ENCODE results near the gene ASPHD2.

DNA sequence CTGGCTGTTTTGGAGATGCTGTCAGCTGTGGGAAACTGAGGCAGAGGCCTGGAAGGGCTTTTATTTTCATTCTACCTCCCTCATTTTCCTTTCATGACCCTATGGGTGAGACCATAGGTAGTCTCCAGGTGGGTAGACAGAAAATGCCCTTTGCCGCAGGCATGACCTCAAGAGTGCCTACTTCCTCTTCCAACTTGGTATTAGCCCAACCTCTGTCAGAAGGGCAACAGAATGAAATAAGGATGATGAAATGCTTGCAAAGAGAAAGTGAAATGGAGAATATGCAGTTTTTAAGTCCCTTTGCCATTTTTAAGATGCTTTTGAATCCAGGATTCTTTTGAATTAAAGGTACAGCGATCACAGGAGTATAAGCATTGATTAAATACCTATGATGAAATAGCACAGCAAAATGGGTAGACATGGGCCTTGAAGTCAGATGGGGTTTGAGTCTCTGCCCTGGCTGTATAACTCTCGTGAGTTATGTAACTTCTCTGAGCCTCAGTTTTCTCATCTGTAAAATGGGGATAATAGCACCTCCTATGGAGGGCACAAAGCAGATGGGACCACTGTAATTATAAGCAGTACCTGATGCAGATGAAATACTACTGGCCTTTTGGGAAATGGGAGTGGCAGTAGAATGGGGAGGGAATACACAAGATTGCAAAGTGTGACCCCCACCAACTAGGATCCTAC, 3.7 kb downstream of the ASPHD2 start:
- TF ChIP-seq, protein P1, sequence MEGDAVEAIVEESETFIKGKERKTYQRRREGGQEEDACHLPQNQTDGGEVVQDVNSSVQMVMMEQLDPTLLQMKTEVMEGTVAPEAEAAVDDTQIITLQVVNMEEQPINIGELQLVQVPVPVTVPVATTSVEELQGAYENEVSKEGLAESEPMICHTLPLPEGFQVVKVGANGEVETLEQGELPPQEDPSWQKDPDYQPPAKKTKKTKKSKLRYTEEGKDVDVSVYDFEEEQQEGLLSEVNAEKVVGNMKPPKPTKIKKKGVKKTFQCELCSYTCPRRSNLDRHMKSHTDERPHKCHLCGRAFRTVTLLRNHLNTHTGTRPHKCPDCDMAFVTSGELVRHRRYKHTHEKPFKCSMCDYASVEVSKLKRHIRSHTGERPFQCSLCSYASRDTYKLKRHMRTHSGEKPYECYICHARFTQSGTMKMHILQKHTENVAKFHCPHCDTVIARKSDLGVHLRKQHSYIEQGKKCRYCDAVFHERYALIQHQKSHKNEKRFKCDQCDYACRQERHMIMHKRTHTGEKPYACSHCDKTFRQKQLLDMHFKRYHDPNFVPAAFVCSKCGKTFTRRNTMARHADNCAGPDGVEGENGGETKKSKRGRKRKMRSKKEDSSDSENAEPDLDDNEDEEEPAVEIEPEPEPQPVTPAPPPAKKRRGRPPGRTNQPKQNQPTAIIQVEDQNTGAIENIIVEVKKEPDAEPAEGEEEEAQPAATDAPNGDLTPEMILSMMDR (IDR thresholded peaks at IDR 0.05), result no peak
- TF ChIP-seq, protein P2, sequence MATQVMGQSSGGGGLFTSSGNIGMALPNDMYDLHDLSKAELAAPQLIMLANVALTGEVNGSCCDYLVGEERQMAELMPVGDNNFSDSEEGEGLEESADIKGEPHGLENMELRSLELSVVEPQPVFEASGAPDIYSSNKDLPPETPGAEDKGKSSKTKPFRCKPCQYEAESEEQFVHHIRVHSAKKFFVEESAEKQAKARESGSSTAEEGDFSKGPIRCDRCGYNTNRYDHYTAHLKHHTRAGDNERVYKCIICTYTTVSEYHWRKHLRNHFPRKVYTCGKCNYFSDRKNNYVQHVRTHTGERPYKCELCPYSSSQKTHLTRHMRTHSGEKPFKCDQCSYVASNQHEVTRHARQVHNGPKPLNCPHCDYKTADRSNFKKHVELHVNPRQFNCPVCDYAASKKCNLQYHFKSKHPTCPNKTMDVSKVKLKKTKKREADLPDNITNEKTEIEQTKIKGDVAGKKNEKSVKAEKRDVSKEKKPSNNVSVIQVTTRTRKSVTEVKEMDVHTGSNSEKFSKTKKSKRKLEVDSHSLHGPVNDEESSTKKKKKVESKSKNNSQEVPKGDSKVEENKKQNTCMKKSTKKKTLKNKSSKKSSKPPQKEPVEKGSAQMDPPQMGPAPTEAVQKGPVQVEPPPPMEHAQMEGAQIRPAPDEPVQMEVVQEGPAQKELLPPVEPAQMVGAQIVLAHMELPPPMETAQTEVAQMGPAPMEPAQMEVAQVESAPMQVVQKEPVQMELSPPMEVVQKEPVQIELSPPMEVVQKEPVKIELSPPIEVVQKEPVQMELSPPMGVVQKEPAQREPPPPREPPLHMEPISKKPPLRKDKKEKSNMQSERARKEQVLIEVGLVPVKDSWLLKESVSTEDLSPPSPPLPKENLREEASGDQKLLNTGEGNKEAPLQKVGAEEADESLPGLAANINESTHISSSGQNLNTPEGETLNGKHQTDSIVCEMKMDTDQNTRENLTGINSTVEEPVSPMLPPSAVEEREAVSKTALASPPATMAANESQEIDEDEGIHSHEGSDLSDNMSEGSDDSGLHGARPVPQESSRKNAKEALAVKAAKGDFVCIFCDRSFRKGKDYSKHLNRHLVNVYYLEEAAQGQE (IDR thresholded peaks at IDR 0.05; ENCODE audit: low read depth, low read length), result no peak
- TF ChIP-seq JUND (IDR thresholded peaks at IDR 0.05) (no peak), RFX5 (IDR thresholded peaks at IDR 0.05; ENCODE audit: low read length) (no peak), EZH2phosphoT487 (IDR thresholded peaks at IDR 0.05; ENCODE audit: borderline replicate concordance, low read depth) (no peak), TCF12 (IDR thresholded peaks at IDR 0.05) (no peak), CHD2 (IDR thresholded peaks at IDR 0.05; ENCODE audit: low read length, partially characterized antibody) (no peak), SMC3 (IDR thresholded peaks at IDR 0.05; ENCODE audit: low read depth, low read length) (no peak), MXI1 (IDR thresholded peaks at IDR 0.05; ENCODE audit: low read depth, low read length) (no peak), TAF1 (IDR thresholded peaks at IDR 0.05; ENCODE audit: borderline replicate concordance, low read depth, low read length) (no peak)
- TF ChIP-seq, protein P3, sequence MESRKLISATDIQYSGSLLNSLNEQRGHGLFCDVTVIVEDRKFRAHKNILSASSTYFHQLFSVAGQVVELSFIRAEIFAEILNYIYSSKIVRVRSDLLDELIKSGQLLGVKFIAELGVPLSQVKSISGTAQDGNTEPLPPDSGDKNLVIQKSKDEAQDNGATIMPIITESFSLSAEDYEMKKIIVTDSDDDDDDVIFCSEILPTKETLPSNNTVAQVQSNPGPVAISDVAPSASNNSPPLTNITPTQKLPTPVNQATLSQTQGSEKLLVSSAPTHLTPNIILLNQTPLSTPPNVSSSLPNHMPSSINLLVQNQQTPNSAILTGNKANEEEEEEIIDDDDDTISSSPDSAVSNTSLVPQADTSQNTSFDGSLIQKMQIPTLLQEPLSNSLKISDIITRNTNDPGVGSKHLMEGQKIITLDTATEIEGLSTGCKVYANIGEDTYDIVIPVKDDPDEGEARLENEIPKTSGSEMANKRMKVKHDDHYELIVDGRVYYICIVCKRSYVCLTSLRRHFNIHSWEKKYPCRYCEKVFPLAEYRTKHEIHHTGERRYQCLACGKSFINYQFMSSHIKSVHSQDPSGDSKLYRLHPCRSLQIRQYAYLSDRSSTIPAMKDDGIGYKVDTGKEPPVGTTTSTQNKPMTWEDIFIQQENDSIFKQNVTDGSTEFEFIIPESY (IDR thresholded peaks at IDR 0.05; ENCODE audit: borderline replicate concordance, low read depth), result no peak
- TF ChIP-seq, protein P4, sequence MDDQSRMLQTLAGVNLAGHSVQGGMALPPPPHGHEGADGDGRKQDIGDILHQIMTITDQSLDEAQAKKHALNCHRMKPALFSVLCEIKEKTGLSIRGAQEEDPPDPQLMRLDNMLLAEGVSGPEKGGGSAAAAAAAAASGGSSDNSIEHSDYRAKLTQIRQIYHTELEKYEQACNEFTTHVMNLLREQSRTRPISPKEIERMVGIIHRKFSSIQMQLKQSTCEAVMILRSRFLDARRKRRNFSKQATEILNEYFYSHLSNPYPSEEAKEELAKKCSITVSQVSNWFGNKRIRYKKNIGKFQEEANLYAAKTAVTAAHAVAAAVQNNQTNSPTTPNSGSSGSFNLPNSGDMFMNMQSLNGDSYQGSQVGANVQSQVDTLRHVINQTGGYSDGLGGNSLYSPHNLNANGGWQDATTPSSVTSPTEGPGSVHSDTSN (IDR thresholded peaks at IDR 0.05), result no peak

Data from SK-N-SH (cell line).